Endothelial cell of umbilical vein (primary cell): Measurements from ENCODE around the gene SLFN14.

Experiments
- EZH2 ChIP-seq: IDR thresholded peaks from 2 replicates; pipeline ENCODE4 v1.6.1; 2012; ENCODE audit warnings: borderline replicate concordance, low read depth, mild to moderate bottlenecking, moderate library complexity, low read length, inconsistent platforms; ENCODE audit not compliant: severe bottlenecking
- TF ChIP-seq, protein P1 (sequence below): IDR thresholded peaks from 2 replicates; pipeline ENCODE4 v1.6.1; 2011; ENCODE audit not compliant: insufficient read depth, insufficient read length
- TF ChIP-seq, protein P2 (sequence below), 2 donors: IDR thresholded peaks; 1 replicate in 1 of 2; 2 replicates in 1 of 2; pipeline ENCODE4 v1.5.1; 2011; ENCODE audit warnings: low read length in 2 of 2, mild to moderate bottlenecking in 2 of 2, moderate library complexity in 2 of 2, control low read depth in 1 of 2, inconsistent platforms in 1 of 2, low read depth in 1 of 2; ENCODE audit not compliant: insufficient read depth in 1 of 2; ENCODE audit errors: extremely low read depth in 1 of 2

DNA sequence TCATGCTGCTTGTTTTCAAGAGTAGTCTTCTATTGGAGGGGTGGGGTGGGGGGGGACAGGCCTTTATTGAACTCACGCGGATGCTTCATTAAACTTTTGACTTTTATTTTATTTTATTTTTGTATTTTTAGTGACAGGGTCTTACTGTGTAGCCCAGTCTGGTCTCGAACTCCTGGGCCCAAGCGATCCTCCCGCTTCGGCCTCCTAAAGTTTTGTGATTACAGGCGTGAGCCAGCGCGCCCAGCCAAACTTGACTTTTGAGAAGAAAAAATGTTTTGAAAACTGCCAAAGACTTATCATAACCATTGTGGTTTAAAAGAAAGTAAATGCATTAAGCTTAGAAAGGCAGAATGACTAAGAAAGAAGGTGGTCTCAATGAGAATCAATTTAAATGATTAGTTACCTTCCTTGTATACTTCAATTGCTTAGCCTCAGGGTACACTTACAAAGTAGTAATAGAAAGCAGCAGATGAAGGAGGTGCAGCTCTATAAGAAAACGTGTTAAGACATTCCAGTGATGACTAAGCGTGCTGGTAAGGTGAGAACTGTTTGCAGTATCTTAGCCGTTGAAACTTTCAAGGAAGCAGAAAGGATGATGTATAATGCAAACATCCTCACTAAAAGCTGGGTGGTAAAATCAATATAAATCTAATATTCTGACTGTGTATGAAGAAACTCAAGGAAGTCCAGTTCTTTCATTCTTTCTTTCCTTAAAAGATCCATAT is 27.7 kb upstream of the SLFN14 start:
- TF ChIP-seq, protein P1, sequence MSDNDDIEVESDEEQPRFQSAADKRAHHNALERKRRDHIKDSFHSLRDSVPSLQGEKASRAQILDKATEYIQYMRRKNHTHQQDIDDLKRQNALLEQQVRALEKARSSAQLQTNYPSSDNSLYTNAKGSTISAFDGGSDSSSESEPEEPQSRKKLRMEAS = no peak
- no peak for TF ChIP-seq EZH2
- TF ChIP-seq, protein P2, sequence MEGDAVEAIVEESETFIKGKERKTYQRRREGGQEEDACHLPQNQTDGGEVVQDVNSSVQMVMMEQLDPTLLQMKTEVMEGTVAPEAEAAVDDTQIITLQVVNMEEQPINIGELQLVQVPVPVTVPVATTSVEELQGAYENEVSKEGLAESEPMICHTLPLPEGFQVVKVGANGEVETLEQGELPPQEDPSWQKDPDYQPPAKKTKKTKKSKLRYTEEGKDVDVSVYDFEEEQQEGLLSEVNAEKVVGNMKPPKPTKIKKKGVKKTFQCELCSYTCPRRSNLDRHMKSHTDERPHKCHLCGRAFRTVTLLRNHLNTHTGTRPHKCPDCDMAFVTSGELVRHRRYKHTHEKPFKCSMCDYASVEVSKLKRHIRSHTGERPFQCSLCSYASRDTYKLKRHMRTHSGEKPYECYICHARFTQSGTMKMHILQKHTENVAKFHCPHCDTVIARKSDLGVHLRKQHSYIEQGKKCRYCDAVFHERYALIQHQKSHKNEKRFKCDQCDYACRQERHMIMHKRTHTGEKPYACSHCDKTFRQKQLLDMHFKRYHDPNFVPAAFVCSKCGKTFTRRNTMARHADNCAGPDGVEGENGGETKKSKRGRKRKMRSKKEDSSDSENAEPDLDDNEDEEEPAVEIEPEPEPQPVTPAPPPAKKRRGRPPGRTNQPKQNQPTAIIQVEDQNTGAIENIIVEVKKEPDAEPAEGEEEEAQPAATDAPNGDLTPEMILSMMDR (IDR thresholded peaks at IDR 0.05; ENCODE audit: extremely low read depth in 1 of 2, insufficient read depth in 1 of 2, low read depth in 1 of 2, low read length in 2 of 2) = no peak
